HG03469 (cell line): Measurements from ENCODE around the gene EFCAB13.

Experiments used
- ATAC-seq: cut with Tn5 transposase; IDR thresholded peaks from one replicate; pipeline ENCODE4 v1.9.1; 2021; ENCODE audit warnings: mild to moderate bottlenecking, moderate library complexity, moderate number of reproducible peaks; ENCODE audit not compliant: unreplicated experiment

The EFCAB13 gene

DNA sequence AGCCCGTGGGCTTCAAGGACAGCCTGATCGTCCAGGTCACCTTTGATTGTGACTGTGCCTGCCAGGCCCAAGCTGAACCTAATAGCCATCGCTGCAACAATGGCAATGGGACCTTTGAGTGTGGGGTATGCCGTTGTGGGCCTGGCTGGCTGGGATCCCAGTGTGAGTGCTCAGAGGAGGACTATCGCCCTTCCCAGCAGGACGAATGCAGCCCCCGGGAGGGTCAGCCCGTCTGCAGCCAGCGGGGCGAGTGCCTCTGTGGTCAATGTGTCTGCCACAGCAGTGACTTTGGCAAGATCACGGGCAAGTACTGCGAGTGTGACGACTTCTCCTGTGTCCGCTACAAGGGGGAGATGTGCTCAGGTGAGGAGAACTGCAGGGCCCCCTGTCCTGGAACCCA, 31.5 kb upstream of the EFCAB13 start:
- no peak for ATAC-seq

GRCh38 chr17:47295037-47295873, 28.5 kb upstream of the EFCAB13 start:
- no peak for ATAC-seq

GRCh38 chr17:47295874-47296255, 27.9 kb upstream of the EFCAB13 start:
- no peak for ATAC-seq

- no peak for ATAC-seq
Observed at GRCh38 chr17:47297661-47298400, 25.9 kb upstream of the EFCAB13 start.

- ATAC-seq: no peak
Observed at GRCh38 chr17:47298712-47299111, 25.0 kb upstream of the EFCAB13 start.

DNA sequence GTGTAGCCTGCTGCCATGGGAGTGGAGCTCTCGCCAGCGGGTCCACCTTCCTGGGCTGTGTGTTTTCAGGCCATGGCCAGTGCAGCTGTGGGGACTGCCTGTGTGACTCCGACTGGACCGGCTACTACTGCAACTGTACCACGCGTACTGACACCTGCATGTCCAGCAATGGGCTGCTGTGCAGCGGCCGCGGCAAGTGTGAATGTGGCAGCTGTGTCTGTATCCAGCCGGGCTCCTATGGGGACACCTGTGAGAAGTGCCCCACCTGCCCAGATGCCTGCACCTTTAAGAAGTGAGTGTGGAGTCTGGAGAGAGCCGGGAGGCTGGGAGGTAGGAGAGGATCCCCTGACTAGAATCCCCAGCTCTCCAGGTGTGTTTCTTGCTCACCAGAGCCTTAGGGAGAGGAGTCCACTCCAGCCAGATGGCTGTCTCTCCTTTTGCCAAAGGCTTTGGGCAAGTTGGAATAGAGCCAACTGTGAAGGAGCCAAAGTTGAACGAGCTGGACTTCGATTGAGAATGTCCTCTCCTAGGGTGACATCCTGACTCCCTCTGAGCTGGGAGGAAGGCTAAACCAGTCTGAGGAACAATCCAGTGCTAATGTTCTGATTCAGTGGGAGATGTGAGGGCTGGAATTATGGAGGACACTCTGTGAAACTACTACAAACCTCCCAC, 24.4 kb upstream of the EFCAB13 start:
- ATAC-seq: no peak

GRCh38 chr17:47300718-47301117, 23.0 kb upstream of the EFCAB13 start:
- ATAC-seq: no peak

GRCh38 chr17:47301161-47301560, 22.6 kb upstream of the EFCAB13 start:
- no peak for ATAC-seq

GRCh38 chr17:47301831-47302230, 21.9 kb upstream of the EFCAB13 start:
- ATAC-seq: no peak

GRCh38 chr17:47304186-47304585, 19.6 kb upstream of the EFCAB13 start:
- ATAC-seq: no peak

DNA sequence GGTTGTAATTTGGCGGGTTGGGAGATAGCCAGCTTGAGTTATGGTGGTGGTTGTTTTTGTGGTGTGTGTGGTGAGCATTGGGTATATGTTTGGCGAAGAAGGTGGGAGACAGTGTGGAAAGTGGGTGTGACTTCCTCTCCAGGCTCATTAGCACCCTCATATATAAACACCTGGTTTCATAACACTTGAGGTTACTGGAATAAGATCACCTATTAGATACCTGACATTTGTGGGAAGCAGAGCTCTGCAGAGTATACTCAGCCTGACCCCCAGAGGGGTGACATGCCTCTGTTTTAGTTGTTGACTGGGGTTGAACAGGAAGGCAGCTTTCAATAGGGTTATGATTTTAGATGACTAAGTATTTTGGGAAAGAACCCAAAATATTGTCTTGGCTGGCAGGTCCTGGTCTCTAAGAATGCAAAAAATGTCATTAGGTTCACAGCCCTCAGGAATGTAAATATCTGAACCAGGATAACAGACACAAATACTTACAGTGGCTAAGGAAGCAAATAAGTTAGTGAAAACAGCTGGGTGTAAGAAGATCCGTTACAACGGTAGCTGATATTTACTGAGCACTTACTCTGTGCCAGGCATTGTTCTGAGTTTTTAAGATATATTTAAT, 18.3 kb upstream of the EFCAB13 start:
- ATAC-seq: no peak

GRCh38 chr17:47310186-47310733, 13.5 kb upstream of the EFCAB13 start:
- ATAC-seq: no peak

GRCh38 chr17:47311420-47311819, 12.3 kb upstream of the EFCAB13 start:
- no peak for ATAC-seq

DNA sequence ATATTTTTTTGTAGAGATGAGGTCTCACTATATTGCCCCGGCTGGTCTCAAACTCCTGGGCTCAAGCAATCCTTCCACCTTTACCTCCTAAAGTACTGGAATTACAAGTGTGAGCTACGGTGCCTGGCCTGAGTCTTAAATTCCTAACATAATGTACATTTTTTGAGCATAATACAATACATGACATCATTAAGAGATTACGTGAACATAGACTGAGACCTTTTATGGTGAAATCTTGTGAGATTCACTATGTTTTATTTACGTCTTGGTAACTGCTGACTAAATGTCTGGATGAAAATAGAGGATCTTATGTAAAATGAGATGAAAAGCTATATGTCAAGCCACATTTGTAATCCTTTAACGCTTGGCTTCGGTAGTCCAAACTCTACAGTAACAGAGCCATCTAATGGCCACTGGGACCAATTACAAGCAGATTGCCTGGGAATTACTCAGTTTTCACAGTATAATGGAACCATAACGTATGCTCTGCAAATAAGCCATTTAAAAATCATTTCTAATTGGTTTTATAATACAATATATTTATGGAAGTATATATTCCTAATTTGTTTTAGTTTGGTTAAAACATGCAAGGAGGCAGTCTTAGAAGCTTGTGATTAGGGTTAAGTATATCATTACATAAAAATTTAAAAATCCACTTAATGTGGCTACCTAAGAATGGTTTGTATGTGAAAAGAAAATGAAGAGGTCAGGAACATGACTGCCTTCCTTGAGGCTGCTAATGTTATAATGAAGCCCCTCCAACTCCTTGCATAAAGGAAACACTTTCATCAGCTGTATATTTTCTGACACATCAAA, 8.1 kb upstream of the EFCAB13 start:
- ATAC-seq: no peak

GRCh38 chr17:47316311-47316710, 7.4 kb upstream of the EFCAB13 start:
- ATAC-seq: no peak

GRCh38 chr17:47317119-47317518, 6.6 kb upstream of the EFCAB13 start:
- ATAC-seq: no peak

GRCh38 chr17:47318197-47318918, 5.4 kb upstream of the EFCAB13 start:
- no peak for ATAC-seq

GRCh38 chr17:47320879-47321502, 2.8 kb upstream of the EFCAB13 start:
- no peak for ATAC-seq
